HL-60/S4 treated with phorbol 12-myristate 13-acetate at 8.2 ng/mL for 4 days and 3 days (cell line): Measurements from ENCODE around the gene CREB3L2.

Experiments used
- in situ Hi-C: fragments of 300-500 bp; cut with MboI; formaldehyde crosslinking; loops from 2 replicates; pipeline ENCODE4 v1.15.0; 2022; ENCODE audit warnings: low sequenced_read_pairs

CREB3L2 gene

GRCh38 chr7:137954614-137955013 lies 47.3 kb downstream of the CREB3L2 start:
- in situ Hi-C loops, result no loop called here

GRCh38 chr7:137953665-137954470 lies 48.0 kb downstream of the CREB3L2 start:
- in situ Hi-C loops, result no loop called here

GRCh38 chr7:137953043-137953664 lies 48.7 kb downstream of the CREB3L2 start:
- in situ Hi-C loops, result no loop called here

GRCh38 chr7:137952426-137952805 lies 49.5 kb downstream of the CREB3L2 start:
- in situ Hi-C loops, result no loop called here

- in situ Hi-C loops, result no loop called here
Observed at GRCh38 chr7:137951700-137952425, 50.0 kb downstream of the CREB3L2 start.

- in situ Hi-C loops, result no loop called here
Observed at GRCh38 chr7:137950967-137951366, 50.9 kb downstream of the CREB3L2 start.

- in situ Hi-C loops, result no loop called here
Observed at GRCh38 chr7:137950263-137950621, 51.6 kb downstream of the CREB3L2 start.

GRCh38 chr7:137949416-137950262 lies 52.2 kb downstream of the CREB3L2 start:
- in situ Hi-C loops, result no loop called here

- in situ Hi-C loops, result no loop called here
Observed at GRCh38 chr7:137948845-137949330, 53.0 kb downstream of the CREB3L2 start.

- in situ Hi-C loops, result no loop called here
Observed at GRCh38 chr7:137948083-137948844, 53.6 kb downstream of the CREB3L2 start.

- in situ Hi-C loops, result no loop called here
Observed at GRCh38 chr7:137947046-137947445, 54.8 kb downstream of the CREB3L2 start.

GRCh38 chr7:137946011-137946410 lies 55.9 kb downstream of the CREB3L2 start:
- in situ Hi-C loops, result no loop called here

GRCh38 chr7:137944168-137944567 lies 57.7 kb downstream of the CREB3L2 start:
- in situ Hi-C loops, result no loop called here

GRCh38 chr7:137943132-137943551 lies 58.7 kb downstream of the CREB3L2 start:
- in situ Hi-C loops, result no loop called here

GRCh38 chr7:137942484-137943115 lies 59.3 kb downstream of the CREB3L2 start:
- in situ Hi-C loops, result no loop called here

GRCh38 chr7:137940656-137941518 lies 61.0 kb downstream of the CREB3L2 start:
- in situ Hi-C loops, result no loop called here

- in situ Hi-C loops, result no loop called here
Observed at GRCh38 chr7:137940218-137940617, 61.7 kb downstream of the CREB3L2 start.

- in situ Hi-C loops, result loop anchor here (10.0 kb wide), 1 partner anchor 58 kb away; no protein-coding TSS in a partner anchor
Observed at GRCh38 chr7:137937202-137937560, 64.7 kb downstream of the CREB3L2 start.
